Testis (tissue), 3 donors: ENCODE results near the gene ZNF217. TPM values are rescaled to one million over a fixed set of nuclear protein-coding genes. Genes with fewer than 3 reads are reported as not detected.

Experiments
- DNase-seq: peaks from one replicate; pipeline ENCODE4 v3.0.0-alpha.2; 2019
- H3K27ac ChIP-seq, 2 donors: fragments of 200-600 bp; sonication (generic); one replicate each; pipeline ENCODE4 v1.5.1; 2019
- H3K27me3 ChIP-seq: fragments of 200-600 bp; sonication (generic); one replicate; pipeline ENCODE4 v1.5.1; 2019
- H3K36me3 ChIP-seq: fragments of 200-600 bp; sonication (generic); one replicate; pipeline ENCODE4 v1.5.1; 2017; ENCODE audit warnings: low read depth; ENCODE audit errors: missing control alignments
- H3K4me1 ChIP-seq: fragments of 200-600 bp; sonication (generic); one replicate; pipeline ENCODE4 v1.5.1; 2019
- H3K4me3 ChIP-seq, 2 donors: fragments of 200-600 bp; sonication (generic); one replicate each; pipeline ENCODE4 v1.5.1; 2017 to 2019
- H3K9me3 ChIP-seq: fragments of 200-600 bp; sonication (generic); one replicate; pipeline ENCODE4 v1.5.1; 2017
- CTCF ChIP-seq, 3 experiments: fragments of 450-650 bp in 2 of 3; fragments of 200-600 bp in 1 of 3; sonication (generic) in 1 of 3; IDR thresholded peaks; one replicate each; pipeline ENCODE4 v1.5.1; 2016 to 2019; ENCODE audit warnings: antibody characterized with exemption in 3 of 3, mild to moderate bottlenecking in 2 of 3, moderate library complexity in 1 of 3
- POLR2A ChIP-seq: fragments of 450-650 bp; IDR thresholded peaks from one replicate; pipeline ENCODE4 v1.6.1; 2017; ENCODE audit warnings: antibody characterized with exemption, mild to moderate bottlenecking, moderate library complexity
- WGBS, 2 donors: methylation state at CpG; one replicate each; pipeline ENCODE4 v1.1.5; 2018; 5-methylcytosine and 5-hydroxymethylcytosine counted together
- intact Hi-C: fragments of 100-400 bp; cut with DNase I; formaldehyde crosslinking; loops from one replicate; pipeline ENCODE4 v1.15.1; 2023; ENCODE audit warnings: low total_unique reads
- polyA plus RNA-seq: library from polyadenylated mRNA; stranded (reverse); fragments of 350-450 nt; fragmentation: Illumina TruSeq; extraction: RNeasy Lipid Tissue Mini Kit (QIAGEN cat#74804); gene quantifications from one replicate; pipeline ENCODE4 v1.2.3, GENCODE V29; 2014; ENCODE audit warnings: low read depth, low replicate concordance; ENCODE audit not compliant: insufficient read depth
- total RNA-seq, 2 donors: library from RNA; depleted of rRNA; stranded (reverse); fragments of >200 nt; gene quantifications; one replicate each; pipeline ENCODE4 v1.2.3, GENCODE V29; 2016

Gene ZNF217
- total and polyA plus RNA-seq, 3 donors from 2014 or later: 47.3 to 61.2 (median 48.6) TPM

GRCh38 chr20:53602661-53603060 is 9.0 kb upstream of the ZNF217 start:
- Histone ChIP-seq H3K4me3 (no peak overlapping the region), H3K4me1 (peaks cover 8% of the 10 kb centered on the region), H3K27me3 (no peaks in the 10 kb centered on the region), H3K36me3 (no peaks in the 10 kb centered on the region), H3K27ac (no peak overlapping the region), H3K9me3 (no peaks in the 10 kb centered on the region)
- WGBS, 2 donors: 93 to 100% methylated on average over 1 of the region's 1 CpG
- TF ChIP-seq CTCF (IDR thresholded peaks at IDR 0.05) (no peak), POLR2A (no peak)
- no peak for DNase-seq
- intact Hi-C loops: no loop called here

- TF ChIP-seq CTCF (IDR thresholded peaks at IDR 0.05) (no peak), POLR2A (no peak)
- intact Hi-C loops: no loop called here
- H3K36me3 ChIP-seq: no peaks in the 10 kb centered on the region
- WGBS, 2 donors: 92 to 94% methylated on average over 13 of the region's 13 CpGs
- DNase-seq: peak; percentile 5
- H3K9me3 ChIP-seq: no peaks in the 10 kb centered on the region
- no peaks in the 10 kb centered on the region for H3K27me3 ChIP-seq
- peaks cover 17% of the 10 kb centered on the region for H3K4me1 ChIP-seq
- no peak overlapping the region for H3K27ac ChIP-seq
- no peak overlapping the region for H3K4me3 ChIP-seq
Measured at GRCh38 chr20:53599910-53600632, 6.4 kb upstream of the ZNF217 start.

- H3K36me3 ChIP-seq: no peaks in the 10 kb centered on the region
- no peak overlapping the region for H3K27ac ChIP-seq
- H3K9me3 ChIP-seq: no peaks in the 10 kb centered on the region
- 29 to 35% methylated on average over 4 of the region's 4 CpGs for WGBS, 2 donors
- DNase-seq: peak; percentile 13
- intact Hi-C loops: no loop called here
- TF ChIP-seq CTCF (IDR thresholded peaks at IDR 0.05): no peak
- TF ChIP-seq POLR2A: no peak
- H3K4me1 ChIP-seq: peaks cover 17% of the 10 kb centered on the region
- H3K27me3 ChIP-seq: no peaks in the 10 kb centered on the region
- no peak overlapping the region for H3K4me3 ChIP-seq
Measured at GRCh38 chr20:53599378-53599777, 5.7 kb upstream of the ZNF217 start.

- intact Hi-C loops: no loop called here
- Histone ChIP-seq H3K27me3 (no peaks in the 10 kb centered on the region), H3K9me3 (no peaks in the 10 kb centered on the region), H3K36me3 (no peaks in the 10 kb centered on the region), H3K27ac (no peak overlapping the region), H3K4me3 (no peak overlapping the region), H3K4me1 (peaks cover 17% of the 10 kb centered on the region)
- no peak for TF ChIP-seq POLR2A
- TF ChIP-seq CTCF (IDR thresholded peaks at IDR 0.05): no peak
- 56 to 76% methylated on average over 2 of the region's 2 CpGs for WGBS, 2 donors
- DNase-seq: peak; percentile 7
Measured at GRCh38 chr20:53599044-53599362, 5.4 kb upstream of the ZNF217 start.
